Stimulated activated CD4-positive, alpha-beta T cell treated with anti-CD3 and anti-CD28 coated beads, TNF-alpha, amount 100 ng/mL, for 4 hours (primary cell): ENCODE measurements around the gene PATE3.

Experiments
- DNase-seq, 3 experiments: peaks; one replicate each; pipeline ENCODE4 v3.0.0-alpha.2; 2020; ENCODE audit warnings: low read depth in 3 of 3

Gene PATE3

GRCh38 chr11:125787827-125788226, at the start of gene PATE3:
Gene PATE3 (plus strand): TSS chr11:125788127. CDS start chr11:125788152, 25 bp downstream.
- no peak for DNase-seq

GRCh38 chr11:125740617-125741016, 47.3 kb upstream of the PATE3 start:
- DNase-seq: no peak

DNA sequence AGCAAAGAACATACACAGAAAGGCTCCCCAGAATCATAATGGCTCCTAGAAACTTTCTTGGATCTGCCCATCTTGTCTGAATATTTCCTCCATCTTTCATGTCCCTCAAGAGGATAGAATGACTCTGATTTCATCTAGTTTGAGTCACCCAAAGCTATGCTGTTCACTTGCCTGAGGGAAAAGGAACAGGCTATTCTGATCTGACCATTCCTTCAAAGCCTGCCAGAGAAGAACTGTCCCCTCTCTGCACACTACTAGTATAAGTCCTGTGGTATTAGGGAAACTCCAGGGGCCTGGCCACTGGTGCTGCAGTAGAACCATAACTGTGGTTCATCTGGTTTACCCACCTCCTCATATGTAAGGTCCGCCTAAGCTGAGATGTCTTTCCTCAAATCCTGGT, 44.2 kb upstream of the PATE3 start:
- no peak for DNase-seq

DNA sequence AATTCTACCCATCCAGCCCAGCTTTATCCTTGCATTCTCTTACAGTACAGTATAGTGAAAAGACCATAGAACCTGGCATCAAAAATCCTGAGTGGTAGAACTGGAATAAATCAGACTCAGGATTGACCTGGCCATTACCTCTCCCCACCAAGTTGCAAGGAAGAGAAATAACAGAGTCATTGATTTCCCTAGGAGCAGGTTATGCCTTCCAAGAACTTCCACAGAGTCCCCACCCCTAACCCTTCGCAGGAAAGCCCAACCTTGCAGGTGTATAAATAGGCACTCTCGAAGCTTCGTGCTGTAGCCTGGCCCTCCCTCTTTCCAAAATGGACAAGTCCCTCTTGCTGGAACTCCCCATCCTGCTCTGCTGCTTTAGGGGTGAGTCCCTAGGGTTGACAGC, 41.9 kb upstream of the PATE3 start, which contains the start of gene PATE1:
PATE1 (plus strand) TSS at position 301 of the 400 bp plus-strand sequence; CDS start at position 327, 26 bp downstream.
- no peak for DNase-seq

GRCh38 chr11:125750629-125751028, 37.3 kb upstream of the PATE3 start:
- no peak for DNase-seq

- no peak for DNase-seq
Measured at GRCh38 chr11:125756050-125756449, 31.9 kb upstream of the PATE3 start.

DNA sequence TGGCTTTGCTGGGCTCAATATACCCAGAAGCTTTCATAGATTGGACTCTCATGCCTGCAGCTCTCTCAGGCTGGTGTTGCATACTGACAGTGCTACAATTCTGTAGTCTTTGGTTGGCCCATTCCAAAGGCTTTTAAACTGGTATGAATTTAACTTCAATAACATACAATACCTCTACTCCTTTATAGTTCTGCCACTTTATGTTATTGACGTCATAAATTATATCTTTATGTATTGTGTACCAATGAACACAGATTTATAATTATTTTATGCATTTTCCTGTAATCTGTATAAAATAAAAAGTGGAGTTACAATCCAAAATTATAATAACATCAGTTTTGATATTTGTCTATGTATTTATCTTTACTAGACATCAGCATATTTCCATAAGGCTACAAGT, 25.5 kb upstream of the PATE3 start:
- no peak for DNase-seq

DNA sequence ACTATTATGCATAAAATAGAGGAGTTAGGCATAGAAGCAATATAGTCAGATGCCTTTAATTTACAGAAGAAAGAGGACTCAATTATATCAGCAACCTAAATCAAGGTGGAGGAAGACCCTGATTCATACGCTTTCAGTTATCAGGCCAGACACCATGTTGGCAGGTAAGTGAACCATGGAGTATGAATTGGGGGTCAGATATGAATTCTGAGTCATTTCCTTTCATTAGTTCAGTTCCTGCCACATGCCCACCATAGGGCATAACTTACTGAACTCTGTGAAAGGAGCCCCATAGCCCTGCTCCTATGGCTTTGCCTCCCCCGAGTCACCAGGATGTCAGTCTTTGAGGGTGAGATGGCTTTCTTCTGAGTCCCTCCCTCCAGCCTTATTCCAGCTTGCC, 24.4 kb upstream of the PATE3 start:
- no peak for DNase-seq

- DNase-seq: no peak
Measured at GRCh38 chr11:125766251-125766650, 21.7 kb upstream of the PATE3 start.

DNA sequence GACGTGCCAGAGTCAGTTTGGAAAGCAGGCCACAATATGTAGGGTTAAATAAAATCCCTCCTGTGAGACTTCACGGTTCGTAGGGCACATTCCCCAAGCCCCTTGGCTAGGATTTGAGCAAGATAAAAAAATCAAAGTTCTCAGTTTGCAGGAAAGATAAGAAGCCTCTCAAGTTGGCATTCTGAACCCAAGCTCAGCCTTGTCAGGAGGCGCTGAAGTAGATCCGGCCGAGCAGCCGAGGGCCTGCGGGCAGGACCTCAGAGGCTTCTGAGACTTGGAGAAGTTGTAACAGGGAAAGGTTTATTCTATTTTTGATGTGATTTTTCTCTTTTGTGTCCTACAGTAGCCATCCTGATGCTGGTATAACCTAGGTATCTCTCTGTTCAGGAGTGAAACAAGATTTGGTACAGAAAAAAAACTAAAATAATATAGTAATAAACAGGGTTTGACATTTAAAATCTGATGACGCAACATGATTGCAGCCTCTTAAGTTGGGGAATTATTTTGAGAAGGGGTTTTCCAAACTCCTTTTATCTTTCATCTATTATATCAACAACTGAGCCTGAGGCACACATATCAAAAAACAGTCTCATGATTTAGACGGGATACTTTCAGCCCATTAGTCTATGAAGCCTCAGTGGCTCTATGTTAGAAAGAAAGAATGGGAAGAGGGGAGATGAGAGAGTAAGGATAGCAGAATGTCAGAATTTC, 19.4 kb upstream of the PATE3 start:
- DNase-seq: no peak

DNA sequence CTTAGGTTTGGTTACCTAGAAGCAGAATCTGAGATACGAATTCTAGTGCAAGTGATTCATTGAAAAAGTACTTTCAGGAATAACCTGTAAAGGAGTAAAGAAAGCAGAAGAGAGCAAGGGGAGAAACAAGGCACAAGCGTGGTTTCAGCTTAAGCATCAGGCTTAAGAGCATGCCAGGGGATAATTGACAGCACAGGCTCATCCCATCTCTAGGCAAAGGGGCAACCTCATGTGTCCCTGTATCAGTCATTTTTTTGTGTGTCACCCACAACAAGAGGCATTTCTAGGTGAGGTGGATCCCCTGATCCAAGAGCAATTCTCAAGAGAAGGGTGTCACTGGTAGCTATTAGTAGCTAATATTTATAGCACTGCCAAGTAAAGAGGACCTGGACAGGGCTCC, 17.3 kb upstream of the PATE3 start:
- no peak for DNase-seq

- no peak for DNase-seq
Measured at GRCh38 chr11:125772834-125773505, 15.0 kb upstream of the PATE3 start.

DNA sequence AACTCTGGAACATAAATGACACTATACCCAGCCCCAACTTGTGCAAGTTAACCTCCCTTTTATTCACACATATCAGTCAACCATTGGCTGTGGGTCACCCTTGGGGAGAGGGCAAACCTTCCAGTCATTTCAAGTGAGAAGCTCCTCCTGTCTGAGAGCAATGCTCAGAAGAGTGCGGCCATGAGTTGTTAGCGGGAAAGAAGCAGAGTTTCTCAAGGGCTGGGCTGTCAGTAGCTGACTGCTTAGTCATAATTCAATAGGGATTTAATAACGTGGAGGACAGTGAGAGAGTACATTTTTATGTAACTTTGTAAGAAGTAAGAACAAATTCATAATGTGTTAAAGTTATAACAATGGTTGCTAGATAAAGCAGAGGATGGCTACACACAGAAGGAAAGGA, 14.4 kb upstream of the PATE3 start:
- DNase-seq: no peak

GRCh38 chr11:125777309-125777708, 10.6 kb upstream of the PATE3 start:
- no peak for DNase-seq

DNA sequence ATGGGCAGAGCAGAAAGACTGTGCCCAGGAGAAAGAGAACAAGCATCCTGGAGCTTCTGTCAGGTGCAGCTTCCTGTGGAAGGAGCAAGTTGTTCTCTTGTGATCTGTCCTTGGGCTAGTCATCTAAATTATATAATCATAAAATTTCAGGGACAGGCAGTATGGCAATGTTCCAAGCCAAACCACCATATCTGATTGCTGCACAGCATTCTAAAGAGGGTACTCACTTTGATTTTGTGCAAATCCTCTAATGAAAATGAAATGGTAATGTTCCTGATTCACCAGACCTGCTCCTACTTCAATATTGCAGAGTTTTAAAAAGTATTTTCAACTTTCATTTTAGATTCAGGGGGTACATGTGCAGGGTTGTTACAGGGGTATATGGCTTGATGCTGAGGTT, 9.2 kb upstream of the PATE3 start, which contains the start of gene PATE2:
PATE2 (minus strand) TSS at position 101 of the 400 bp plus-strand sequence; CDS start at position 46, 55 bp downstream.
- DNase-seq: no peak

GRCh38 chr11:125784678-125785077, 3.2 kb upstream of the PATE3 start:
- DNase-seq: no peak

GRCh38 chr11:125790825-125791224, 2.9 kb downstream of the PATE3 start:
- no peak for DNase-seq

- DNase-seq: no peak
Measured at GRCh38 chr11:125797641-125798040, 9.7 kb downstream of the PATE3 start.

GRCh38 chr11:125799808-125800207, 11.9 kb downstream of the PATE3 start:
- DNase-seq: no peak

GRCh38 chr11:125802387-125802786, 14.5 kb downstream of the PATE3 start:
- no peak for DNase-seq

GRCh38 chr11:125807909-125808308, 20.0 kb downstream of the PATE3 start:
- DNase-seq: no peak

DNA sequence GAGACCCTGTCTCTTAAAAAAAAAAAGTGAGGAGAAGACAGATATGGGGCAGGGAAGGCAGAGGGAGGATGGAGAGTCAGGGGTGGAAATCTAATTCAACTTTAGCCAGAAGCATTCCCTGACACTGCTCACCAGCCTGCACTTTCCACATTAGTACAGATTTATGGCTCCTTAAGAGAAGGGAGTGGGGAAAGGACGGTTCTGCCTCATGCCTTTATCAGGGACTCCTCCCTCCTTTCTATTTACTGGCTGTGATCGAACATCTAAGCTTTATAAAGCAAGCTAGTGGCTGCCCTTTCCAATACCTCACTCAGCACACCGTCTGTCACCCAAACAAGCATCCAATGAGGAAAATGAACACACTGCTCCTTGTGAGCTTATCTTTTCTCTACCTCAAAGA, 45.1 kb downstream of the PATE3 start, which contains the start of gene PATE4:
PATE4 (plus strand) TSS at position 301 of the 400 bp plus-strand sequence; CDS start at position 345, 44 bp downstream.
- no peak for DNase-seq

DNA sequence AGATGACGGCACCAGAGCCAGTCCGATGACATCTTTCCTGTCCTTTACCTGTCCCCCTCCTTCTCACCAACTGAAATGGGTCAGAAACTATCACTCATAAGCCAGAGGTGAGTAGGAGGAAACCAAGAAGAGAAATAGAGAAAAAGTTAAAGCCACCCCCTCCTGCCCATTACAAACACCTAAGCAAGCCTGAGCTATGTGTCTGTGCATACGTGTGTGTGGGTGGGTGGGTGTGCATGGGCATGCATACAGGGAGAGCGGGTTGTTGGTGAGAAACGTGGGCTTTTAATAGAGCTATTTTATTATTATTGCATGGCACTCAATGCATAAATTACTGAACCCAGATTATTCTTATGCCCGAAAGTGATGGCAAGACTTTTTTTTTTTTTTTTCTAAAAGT, 47.8 kb downstream of the PATE3 start:
- DNase-seq: no peak
